Measurements from ENCODE around the gene KLHL25.

The KLHL25 gene

GRCh38 chr15:85777250-85778106, 17.2 kb downstream of the KLHL25 start:
- no peak for DNase-seq (ENCODE audit: low read depth, low spot score)
- Histone ChIP-seq H3K36me3 (ENCODE audit: insufficient read depth, insufficient read length, low read length) (peaks cover 3% of the 10 kb centered on the region), H3K9me3 (ENCODE audit: insufficient read depth, low read length) (no peaks in the 10 kb centered on the region), H3K9ac (ENCODE audit: insufficient read length, low read depth) (no peak overlapping the region), H3K4me1 (ENCODE audit: insufficient read depth, insufficient read length) (peaks cover 6% of the 10 kb centered on the region), H3K4me3 (ENCODE audit: insufficient read length, low read depth) (no peak overlapping the region), H3K27me3 (ENCODE audit: insufficient read depth, insufficient read length) (no peaks in the 10 kb centered on the region)
- no peak for TF ChIP-seq YY1 (IDR thresholded peaks at IDR 0.05; ENCODE audit: insufficient read depth, insufficient read length)
- no peak for TF ChIP-seq ZNF274 (IDR thresholded peaks at IDR 0.05; ENCODE audit: low read depth, low read length)
- TF ChIP-seq SUZ12 (IDR thresholded peaks at IDR 0.05; ENCODE audit: extremely low read depth, insufficient read depth, insufficient read length), result no peak

GRCh38 chr15:85773970-85774369, 20.8 kb downstream of the KLHL25 start:
- Histone ChIP-seq H3K9me3 (ENCODE audit: insufficient read depth, low read length) (no peaks in the 10 kb centered on the region), H3K4me1 (ENCODE audit: insufficient read depth, insufficient read length) (peaks cover 6% of the 10 kb centered on the region), H3K9ac (ENCODE audit: insufficient read length, low read depth) (no peak overlapping the region), H3K36me3 (ENCODE audit: insufficient read depth, insufficient read length, low read length) (peaks cover 11% of the 10 kb centered on the region), H3K4me3 (ENCODE audit: insufficient read length, low read depth) (no peak overlapping the region), H3K27me3 (ENCODE audit: insufficient read depth, insufficient read length) (no peaks in the 10 kb centered on the region)
- DNase-seq (ENCODE audit: low read depth, low spot score), result no peak
- no peak for TF ChIP-seq YY1 (IDR thresholded peaks at IDR 0.05; ENCODE audit: insufficient read depth, insufficient read length)
- TF ChIP-seq SUZ12 (IDR thresholded peaks at IDR 0.05; ENCODE audit: extremely low read depth, insufficient read depth, insufficient read length), result no peak
- no peak for TF ChIP-seq ZNF274 (IDR thresholded peaks at IDR 0.05; ENCODE audit: low read depth, low read length)

GRCh38 chr15:85773249-85773648, 21.5 kb downstream of the KLHL25 start:
- TF ChIP-seq YY1 (IDR thresholded peaks at IDR 0.05; ENCODE audit: insufficient read depth, insufficient read length) (no peak), ZNF274 (IDR thresholded peaks at IDR 0.05; ENCODE audit: low read depth, low read length) (no peak)
- H3K9ac ChIP-seq (ENCODE audit: insufficient read length, low read depth), result no peak overlapping the region
- H3K9me3 ChIP-seq (ENCODE audit: insufficient read depth, low read length), result no peaks in the 10 kb centered on the region
- H3K27me3 ChIP-seq (ENCODE audit: insufficient read depth, insufficient read length), result no peaks in the 10 kb centered on the region
- H3K36me3 ChIP-seq (ENCODE audit: insufficient read depth, insufficient read length, low read length), result peaks cover 19% of the 10 kb centered on the region
- DNase-seq (ENCODE audit: low read depth, low spot score), result no peak
- no peak overlapping the region for H3K4me3 ChIP-seq (ENCODE audit: insufficient read length, low read depth)
- H3K4me1 ChIP-seq (ENCODE audit: insufficient read depth, insufficient read length), result peaks cover 6% of the 10 kb centered on the region

- TF ChIP-seq ZNF274 (IDR thresholded peaks at IDR 0.05; ENCODE audit: low read depth, low read length) (no peak), SUZ12 (IDR thresholded peaks at IDR 0.05; ENCODE audit: extremely low read depth, insufficient read depth, insufficient read length) (no peak), YY1 (IDR thresholded peaks at IDR 0.05; ENCODE audit: insufficient read depth, insufficient read length) (no peak)
- Histone ChIP-seq H3K36me3 (ENCODE audit: insufficient read depth, insufficient read length, low read length) (peaks cover 24% of the 10 kb centered on the region), H3K27me3 (ENCODE audit: insufficient read depth, insufficient read length) (no peaks in the 10 kb centered on the region), H3K9ac (ENCODE audit: insufficient read length, low read depth) (no peak overlapping the region), H3K9me3 (ENCODE audit: insufficient read depth, low read length) (no peaks in the 10 kb centered on the region), H3K4me3 (ENCODE audit: insufficient read length, low read depth) (no peak overlapping the region), H3K4me1 (ENCODE audit: insufficient read depth, insufficient read length) (peaks cover 6% of the 10 kb centered on the region)
- DNase-seq (ENCODE audit: low read depth, low spot score), result no peak
Measured at GRCh38 chr15:85772668-85773067, 22.1 kb downstream of the KLHL25 start.

- Histone ChIP-seq H3K4me1 (ENCODE audit: insufficient read depth, insufficient read length) (peaks cover 6% of the 10 kb centered on the region), H3K9ac (ENCODE audit: insufficient read length, low read depth) (no peak overlapping the region), H3K4me3 (ENCODE audit: insufficient read length, low read depth) (no peak overlapping the region)
Measured at GRCh38 chr15:85771781-85772445, 22.8 kb downstream of the KLHL25 start.

GRCh38 chr15:85771271-85771670, 23.5 kb downstream of the KLHL25 start:
- Histone ChIP-seq H3K36me3 (ENCODE audit: insufficient read depth, insufficient read length, low read length) (peaks cover 26% of the 10 kb centered on the region), H3K9ac (ENCODE audit: insufficient read length, low read depth) (no peak overlapping the region), H3K4me3 (ENCODE audit: insufficient read length, low read depth) (no peak overlapping the region), H3K27me3 (ENCODE audit: insufficient read depth, insufficient read length) (no peaks in the 10 kb centered on the region), H3K4me1 (ENCODE audit: insufficient read depth, insufficient read length) (peaks cover 9% of the 10 kb centered on the region), H3K9me3 (ENCODE audit: insufficient read depth, low read length) (no peaks in the 10 kb centered on the region)
- no peak for DNase-seq (ENCODE audit: low read depth, low spot score)
- TF ChIP-seq ZNF274 (IDR thresholded peaks at IDR 0.05; ENCODE audit: low read depth, low read length), result no peak

More at GRCh38 chr15:85771781-85772445, 22.8 kb downstream of the KLHL25 start:
- TF ChIP-seq ZNF274 (IDR thresholded peaks at IDR 0.05; ENCODE audit: low read depth, low read length) (no peak), SUZ12 (IDR thresholded peaks at IDR 0.05; ENCODE audit: extremely low read depth, insufficient read depth, insufficient read length) (no peak), YY1 (IDR thresholded peaks at IDR 0.05; ENCODE audit: insufficient read depth, insufficient read length) (no peak)
- Histone ChIP-seq H3K27me3 (ENCODE audit: insufficient read depth, insufficient read length) (no peaks in the 10 kb centered on the region), H3K36me3 (ENCODE audit: insufficient read depth, insufficient read length, low read length) (peaks cover 26% of the 10 kb centered on the region), H3K9me3 (ENCODE audit: insufficient read depth, low read length) (no peaks in the 10 kb centered on the region)
- no peak for DNase-seq (ENCODE audit: low read depth, low spot score)
